ENCODE data around the gene PYGO1. TPM values are rescaled to one million over a fixed set of nuclear protein-coding genes. Genes with fewer than 3 reads are reported as not detected.

PYGO1 gene
- total and polyA plus RNA-seq, 2 of the 4 experiments (the other 2 are of a cell fraction): 3.0 to 6.6 TPM

GRCh38 chr15:55522742-55523450, 65.2 kb downstream of the PYGO1 start:
- no peak overlapping the region for H4K91ac ChIP-seq (ENCODE audit: insufficient read depth, low read depth, low read length)
- ATAC-seq (ENCODE audit: low read depth) (no peak), DNase-seq (no peak)
- intact Hi-C loops (cut with micrococcal nuclease) (no loop called here), dilution Hi-C loops (cut with HindIII; ENCODE audit: low sequenced_read_pairs, unreplicated experiment) (no loop called here), in situ Hi-C loops (cut with MboI; ENCODE audit: low sequenced_read_pairs) (no loop called here)
- H3K4ac ChIP-seq (ENCODE audit: low read depth, low read length): no peak overlapping the region
- H3K9me3 ChIP-seq (ENCODE audit: control insufficient read depth, insufficient read depth, low read length): no peaks in the 10 kb centered on the region
- H3K23ac ChIP-seq (ENCODE audit: low read depth, low read length): no peak overlapping the region
- H3K79me1 ChIP-seq (ENCODE audit: low read depth in 1 of 2, low read length in 2 of 2): no peaks in the 10 kb centered on the region
- no peak overlapping the region for H2AK5ac ChIP-seq (ENCODE audit: low read depth, low read length)
- H3K4me3 ChIP-seq (ENCODE audit: insufficient read depth, low read depth, low read length): no peak overlapping the region
- no TSS peak for BruUV-seq (replicated peaks)
- no peak overlapping the region for H2BK120ac ChIP-seq (ENCODE audit: low read depth, low read length)
- H3K14ac ChIP-seq (replicated peaks; ENCODE audit: low read depth, low read length): no peak overlapping the region
- H3K4me2 ChIP-seq (ENCODE audit: low read depth, low read length): no peak overlapping the region
- H3K27me3 ChIP-seq (ENCODE audit: control insufficient read depth, insufficient read depth, low read length): peaks cover 6% of the 10 kb centered on the region; the same call in 1 of the 2 replicates
- no peak overlapping the region for H3K27ac ChIP-seq (ENCODE audit: insufficient read depth, low read length)
- no peak overlapping the region for H2BK15ac ChIP-seq (ENCODE audit: low read depth, low read length)
- WGBS, 2 experiments (ENCODE audit: extremely low coverage in 2 of 2, insufficient read length in 1 of 2): no CpG with 5 or more reads among the region's 3 CpGs
- no peaks in the 10 kb centered on the region for H4K20me1 ChIP-seq (ENCODE audit: insufficient read depth, low read length)
- H4K5ac ChIP-seq (ENCODE audit: low read depth, low read length): no peak overlapping the region
- no peak overlapping the region for H2BK5ac ChIP-seq (ENCODE audit: low read depth, low read length, poor library complexity, severe bottlenecking)
- ChIA-PET POLR2A (ENCODE audit: unreplicated experiment) (no interaction called here), CTCF (interaction anchor here (1.0 kb wide), 1 partner anchor 11 kb away, joined by 3 read pairs; no protein-coding TSS in a partner anchor)
- no peak overlapping the region for H2BK20ac ChIP-seq (ENCODE audit: low read depth, low read length)
- H2AK9ac ChIP-seq (replicated peaks; ENCODE audit: low read depth, low read length, poor library complexity): no peak overlapping the region
- H2AFZ ChIP-seq (replicated peaks; ENCODE audit: low read length, poor library complexity): no peak overlapping the region
- no peaks in the 10 kb centered on the region for H3K9me1 ChIP-seq (ENCODE audit: insufficient read depth, low read length)
- H3K9ac ChIP-seq (ENCODE audit: low read depth, low read length): no peak overlapping the region
- TF ChIP-seq MAFK (IDR thresholded peaks at IDR 0.05; ENCODE audit: low read depth, low read length) (no peak), MXI1 (IDR thresholded peaks at IDR 0.05; ENCODE audit: borderline replicate concordance, low read depth, low read length) (no peak), CEBPB (IDR thresholded peaks at IDR 0.05; ENCODE audit: low read depth, low read length) (no peak), RCOR1 (IDR thresholded peaks at IDR 0.05; ENCODE audit: insufficient replicate concordance, low read length) (no peak), SMC3 (IDR thresholded peaks at IDR 0.05; ENCODE audit: low read depth, low read length) (no peak), RFX5 (IDR thresholded peaks at IDR 0.05; ENCODE audit: low read depth, low read length) (no peak), MAZ (IDR thresholded peaks at IDR 0.05; ENCODE audit: borderline replicate concordance, low read depth, low read length) (no peak), RAD21 (IDR thresholded peaks at IDR 0.05; ENCODE audit: low read length) (no peak), POLR2A (IDR thresholded peaks at IDR 0.05; ENCODE audit: low read depth, low read length) (no peak), NFE2L2 (IDR thresholded peaks at IDR 0.05; ENCODE audit: low read depth, low read length) (no peak), CTCF (conservative IDR thresholded peaks at IDR 0.05; ENCODE audit: low read depth, low read length) (no peak)
- H3K36me3 ChIP-seq (ENCODE audit: control insufficient read depth, insufficient read depth, low read length): no peaks in the 10 kb centered on the region
- H3K18ac ChIP-seq (ENCODE audit: low read depth, low read length): no peak overlapping the region
- no peak overlapping the region for H4K8ac ChIP-seq (ENCODE audit: low read depth in 2 of 2, low read length in 2 of 2)
- no peak overlapping the region for H3K56ac ChIP-seq (ENCODE audit: extremely low read depth, insufficient read depth, low read length)
- H3K4me1 ChIP-seq (ENCODE audit: control insufficient read depth, insufficient read depth, low read length): peaks cover 2% of the 10 kb centered on the region

Data from IMR-90 (cell line).